Gastrocnemius medialis (tissue), 4 donors: ENCODE data around the gene EVI2A.

ENCODE experiments used
- POLR2A ChIP-seq, 2 donors: fragments of 450-650 bp; IDR thresholded peaks; one replicate each; pipeline ENCODE4 v1.6.1; 2017; ENCODE audit warnings: antibody characterized with exemption in 2 of 2, mild to moderate bottlenecking in 2 of 2, moderate library complexity in 2 of 2
- TF ChIP-seq, protein P1 (sequence below), 5 experiments: fragments of 450-650 bp in 3 of 5; fragments of 200-600 bp in 2 of 5; sonication (generic) in 2 of 5; IDR thresholded peaks in 4 of 5; conservative IDR thresholded peaks in 1 of 5; 1 replicate in 4 of 5; 2 replicates in 1 of 5; pipeline ENCODE4 v1.5.1; 2016 to 2019; ENCODE audit warnings: antibody characterized with exemption in 5 of 5, mild to moderate bottlenecking in 3 of 5, moderate library complexity in 3 of 5

DNA sequence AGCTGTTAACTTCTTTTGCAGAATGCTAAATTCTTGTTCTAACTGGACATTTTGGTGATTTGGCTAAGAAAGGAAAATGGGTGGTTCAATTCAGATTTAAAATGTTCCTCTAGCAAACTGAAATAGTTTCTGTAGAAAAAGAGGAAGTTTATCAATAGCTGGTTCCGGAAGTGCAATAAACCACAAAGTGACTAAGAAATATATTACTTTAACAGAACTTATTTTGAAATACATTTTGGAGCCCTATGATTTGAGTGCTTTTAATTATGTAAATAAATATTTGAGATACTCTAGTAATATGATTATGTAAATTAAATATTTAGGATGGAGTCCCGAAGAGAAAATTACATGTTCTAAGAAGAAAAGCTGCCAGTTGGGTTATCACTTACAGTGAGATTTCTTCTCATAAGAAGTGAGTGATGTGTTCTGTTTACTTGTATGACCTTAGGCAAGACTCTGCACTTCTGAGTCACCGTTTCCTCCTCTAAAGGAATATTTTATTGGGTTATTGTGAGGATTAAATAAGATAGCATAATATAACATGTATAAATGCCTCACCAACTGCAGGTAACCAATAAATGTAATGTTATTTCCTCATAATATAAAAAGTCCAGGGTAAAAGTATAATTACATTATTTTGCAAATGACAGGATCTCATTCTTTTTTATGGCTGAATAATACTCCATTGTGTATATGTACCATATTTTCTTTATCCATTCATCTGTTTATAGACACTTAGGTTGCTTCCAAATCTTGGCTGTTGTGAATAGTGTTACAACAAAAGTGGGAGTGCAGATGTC lies 7.2 kb downstream of the EVI2A start, which contains the start of gene EVI2B:
- TF ChIP-seq, protein P1, sequence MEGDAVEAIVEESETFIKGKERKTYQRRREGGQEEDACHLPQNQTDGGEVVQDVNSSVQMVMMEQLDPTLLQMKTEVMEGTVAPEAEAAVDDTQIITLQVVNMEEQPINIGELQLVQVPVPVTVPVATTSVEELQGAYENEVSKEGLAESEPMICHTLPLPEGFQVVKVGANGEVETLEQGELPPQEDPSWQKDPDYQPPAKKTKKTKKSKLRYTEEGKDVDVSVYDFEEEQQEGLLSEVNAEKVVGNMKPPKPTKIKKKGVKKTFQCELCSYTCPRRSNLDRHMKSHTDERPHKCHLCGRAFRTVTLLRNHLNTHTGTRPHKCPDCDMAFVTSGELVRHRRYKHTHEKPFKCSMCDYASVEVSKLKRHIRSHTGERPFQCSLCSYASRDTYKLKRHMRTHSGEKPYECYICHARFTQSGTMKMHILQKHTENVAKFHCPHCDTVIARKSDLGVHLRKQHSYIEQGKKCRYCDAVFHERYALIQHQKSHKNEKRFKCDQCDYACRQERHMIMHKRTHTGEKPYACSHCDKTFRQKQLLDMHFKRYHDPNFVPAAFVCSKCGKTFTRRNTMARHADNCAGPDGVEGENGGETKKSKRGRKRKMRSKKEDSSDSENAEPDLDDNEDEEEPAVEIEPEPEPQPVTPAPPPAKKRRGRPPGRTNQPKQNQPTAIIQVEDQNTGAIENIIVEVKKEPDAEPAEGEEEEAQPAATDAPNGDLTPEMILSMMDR (IDR thresholded peaks at IDR 0.05 in 4 of 5, conservative IDR thresholded peaks at IDR 0.05 in 1 of 5) = no peak
- TF ChIP-seq POLR2A (IDR thresholded peaks at IDR 0.05) = no peak
